Activated naive CD4-positive, alpha-beta T cell treated with anti-CD3 and anti-CD28 coated beads, Interleukin-2, amount 10 ng/mL, durations not matched to agents 7 days and 5 days (primary cell): ENCODE measurements around the gene LPAR1.

Experiments used
- CTCF ChIA-PET: fragments of 350-600 bp; sonication (Branson Sonifier 250); formaldehyde crosslinking; loops from one replicate; lab custom pipeline; 2021; ENCODE audit warnings: antibody characterized with exemption; lab: Charles Lee
- DNase-seq: peaks from one replicate; pipeline ENCODE4 v3.0.0-alpha.2; 2020
- H3K27ac Mint-ChIP-seq: one replicate; pipeline ENCODE4 v1.8.0; 2021; ENCODE audit warnings: mild to moderate bottlenecking, moderate library complexity, mixed read lengths
- H3K27me3 Mint-ChIP-seq: one replicate; pipeline ENCODE4 v1.8.0; 2021; ENCODE audit warnings: mild to moderate bottlenecking, mixed read lengths
- H3K36me3 Mint-ChIP-seq: one replicate; pipeline ENCODE4 v1.8.0; 2021; ENCODE audit warnings: mixed read lengths
- H3K4me1 Mint-ChIP-seq: one replicate; pipeline ENCODE4 v1.8.0; 2021; ENCODE audit warnings: mixed read lengths
- H3K4me3 Mint-ChIP-seq: one replicate; pipeline ENCODE4 v1.8.0; 2021; ENCODE audit warnings: mild to moderate bottlenecking, moderate library complexity, mixed read lengths
- H3K9me3 Mint-ChIP-seq: one replicate; pipeline ENCODE4 v1.8.0; 2021; ENCODE audit warnings: mixed read lengths

Gene LPAR1

GRCh38 chr9:110999379-110999778 is 38.9 kb downstream of the LPAR1 start:
- Mint-ChIP-seq H3K27me3 (no peaks in the 10 kb centered on the region), H3K36me3 (no peaks in the 10 kb centered on the region), H3K27ac (no peak overlapping the region), H3K4me3 (no peak overlapping the region), H3K4me1 (no peaks in the 10 kb centered on the region), H3K9me3 (peaks cover under 1% of the 10 kb centered on the region)
- CTCF ChIA-PET = no interaction called here
- no peak for DNase-seq

DNA sequence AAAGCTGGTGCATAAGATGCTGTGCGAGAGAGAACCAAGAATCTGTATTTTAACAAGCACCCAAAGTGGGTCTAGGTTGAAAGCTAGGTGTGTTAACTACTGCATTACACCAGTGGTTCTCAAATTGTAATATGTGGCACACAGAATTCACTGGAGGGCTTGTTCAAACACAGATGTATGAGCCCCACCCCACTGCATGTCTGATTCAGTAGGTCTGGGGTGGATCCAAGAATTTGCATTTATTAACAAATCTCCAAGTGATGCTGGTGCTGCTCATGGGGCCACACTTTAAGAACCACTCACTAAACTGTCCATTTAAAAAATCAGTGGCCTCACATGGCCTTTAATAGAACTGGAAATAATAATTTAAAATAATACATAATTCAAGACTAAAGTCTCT is 40.4 kb downstream of the LPAR1 start:
- H3K4me1 Mint-ChIP-seq = no peaks in the 10 kb centered on the region
- H3K36me3 Mint-ChIP-seq = no peaks in the 10 kb centered on the region
- no peak for DNase-seq
- CTCF ChIA-PET = no interaction called here
- no peaks in the 10 kb centered on the region for H3K9me3 Mint-ChIP-seq
- no peak overlapping the region for H3K27ac Mint-ChIP-seq
- no peak overlapping the region for H3K4me3 Mint-ChIP-seq
- H3K27me3 Mint-ChIP-seq = no peaks in the 10 kb centered on the region

- CTCF ChIA-PET = no interaction called here
- Mint-ChIP-seq H3K4me3 (no peak overlapping the region), H3K27ac (no peak overlapping the region), H3K9me3 (no peaks in the 10 kb centered on the region), H3K36me3 (no peaks in the 10 kb centered on the region), H3K4me1 (no peaks in the 10 kb centered on the region), H3K27me3 (no peaks in the 10 kb centered on the region)
- no peak for DNase-seq
Measured at GRCh38 chr9:110996436-110997220, 41.6 kb downstream of the LPAR1 start.

- Mint-ChIP-seq H3K36me3 (no peaks in the 10 kb centered on the region), H3K27ac (no peak overlapping the region), H3K27me3 (no peaks in the 10 kb centered on the region), H3K9me3 (no peaks in the 10 kb centered on the region), H3K4me1 (no peaks in the 10 kb centered on the region), H3K4me3 (no peak overlapping the region)
- DNase-seq = no peak
- CTCF ChIA-PET = no interaction called here
Measured at GRCh38 chr9:110995420-110996340, 42.6 kb downstream of the LPAR1 start.

DNA sequence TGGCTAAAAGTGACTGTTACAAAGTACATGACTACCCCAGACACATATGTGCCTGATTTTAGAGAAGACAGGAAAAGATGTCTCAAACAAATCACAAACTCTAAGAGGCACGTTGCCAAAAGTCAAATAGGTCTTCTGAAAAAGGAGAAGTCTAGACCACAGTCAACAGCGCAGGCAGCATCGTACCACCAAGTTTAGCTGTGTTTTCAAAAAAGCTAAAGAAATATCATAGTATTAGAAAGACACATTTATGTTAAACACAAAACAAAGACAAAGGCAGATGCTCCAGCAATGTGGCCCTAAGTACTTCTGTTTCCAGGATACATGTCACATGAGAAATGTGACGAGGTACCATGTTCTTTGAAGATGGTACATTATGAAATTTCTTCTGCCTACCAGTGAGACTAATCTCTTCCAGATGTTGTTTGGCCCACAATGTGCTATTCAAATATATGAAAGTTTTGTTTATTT is 43.5 kb downstream of the LPAR1 start:
- no peak for DNase-seq
- Mint-ChIP-seq H3K27ac (no peak overlapping the region), H3K4me1 (no peaks in the 10 kb centered on the region), H3K36me3 (no peaks in the 10 kb centered on the region), H3K27me3 (no peaks in the 10 kb centered on the region), H3K4me3 (no peak overlapping the region), H3K9me3 (no peaks in the 10 kb centered on the region)
- CTCF ChIA-PET = no interaction called here

GRCh38 chr9:110990481-110990880 is 47.8 kb downstream of the LPAR1 start:
- CTCF ChIA-PET = no interaction called here
- no peaks in the 10 kb centered on the region for H3K36me3 Mint-ChIP-seq
- H3K27me3 Mint-ChIP-seq = no peaks in the 10 kb centered on the region
- no peaks in the 10 kb centered on the region for H3K9me3 Mint-ChIP-seq
- H3K4me1 Mint-ChIP-seq = no peaks in the 10 kb centered on the region
- no peak overlapping the region for H3K4me3 Mint-ChIP-seq
- no peak for DNase-seq
- H3K27ac Mint-ChIP-seq = no peak overlapping the region

- Mint-ChIP-seq H3K27ac (no peak overlapping the region), H3K4me3 (no peak overlapping the region), H3K36me3 (no peaks in the 10 kb centered on the region), H3K27me3 (no peaks in the 10 kb centered on the region), H3K9me3 (no peaks in the 10 kb centered on the region), H3K4me1 (no peaks in the 10 kb centered on the region)
- no peak for DNase-seq
- CTCF ChIA-PET = no interaction called here
Measured at GRCh38 chr9:110986529-110986928, 51.7 kb downstream of the LPAR1 start.

GRCh38 chr9:110984890-110985437 is 53.3 kb downstream of the LPAR1 start:
- Mint-ChIP-seq H3K9me3 (no peaks in the 10 kb centered on the region), H3K27ac (no peak overlapping the region), H3K36me3 (no peaks in the 10 kb centered on the region), H3K27me3 (no peaks in the 10 kb centered on the region), H3K4me1 (no peaks in the 10 kb centered on the region), H3K4me3 (no peak overlapping the region)
- CTCF ChIA-PET = no interaction called here
- DNase-seq = no peak

- Mint-ChIP-seq H3K36me3 (no peaks in the 10 kb centered on the region), H3K4me1 (no peaks in the 10 kb centered on the region), H3K4me3 (no peak overlapping the region), H3K27me3 (no peaks in the 10 kb centered on the region), H3K9me3 (no peaks in the 10 kb centered on the region), H3K27ac (no peak overlapping the region)
- DNase-seq = no peak
- CTCF ChIA-PET = no interaction called here
Measured at GRCh38 chr9:110980261-110980660, 58.0 kb downstream of the LPAR1 start.

DNA sequence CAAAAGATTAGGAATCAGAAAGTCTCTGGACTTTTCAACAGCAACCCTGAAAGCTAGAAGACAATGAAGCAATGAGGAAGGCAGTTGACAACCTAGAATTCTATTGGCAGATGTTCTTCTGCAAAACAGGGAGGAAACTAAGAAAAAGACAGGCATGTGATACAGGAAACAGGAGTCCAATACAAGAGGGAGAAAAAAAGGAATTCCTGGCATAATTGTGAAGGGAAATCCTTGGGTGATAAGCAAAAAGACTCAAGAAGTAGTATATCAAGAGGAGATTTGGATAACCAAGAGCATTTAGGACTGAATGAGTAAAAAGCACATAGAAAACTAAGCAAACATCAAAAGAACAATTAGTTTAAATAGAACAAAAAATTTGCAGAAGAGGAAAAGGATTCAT is 58.6 kb downstream of the LPAR1 start:
- Mint-ChIP-seq H3K36me3 (no peaks in the 10 kb centered on the region), H3K4me1 (no peaks in the 10 kb centered on the region), H3K27ac (no peak overlapping the region), H3K9me3 (peaks cover 2% of the 10 kb centered on the region), H3K4me3 (no peak overlapping the region), H3K27me3 (no peaks in the 10 kb centered on the region)
- no peak for DNase-seq
- CTCF ChIA-PET = no interaction called here

GRCh38 chr9:110978516-110978915 is 59.8 kb downstream of the LPAR1 start:
- Mint-ChIP-seq H3K36me3 (no peaks in the 10 kb centered on the region), H3K4me3 (no peak overlapping the region), H3K27me3 (no peaks in the 10 kb centered on the region), H3K9me3 (peaks cover 2% of the 10 kb centered on the region), H3K27ac (no peak overlapping the region), H3K4me1 (no peaks in the 10 kb centered on the region)
- CTCF ChIA-PET = no interaction called here
- no peak for DNase-seq

- Mint-ChIP-seq H3K9me3 (peaks cover 2% of the 10 kb centered on the region), H3K4me1 (no peaks in the 10 kb centered on the region), H3K27ac (no peak overlapping the region), H3K36me3 (no peaks in the 10 kb centered on the region), H3K4me3 (no peak overlapping the region), H3K27me3 (no peaks in the 10 kb centered on the region)
- DNase-seq = no peak
- CTCF ChIA-PET = no interaction called here
Measured at GRCh38 chr9:110977259-110977709, 61.0 kb downstream of the LPAR1 start.

DNA sequence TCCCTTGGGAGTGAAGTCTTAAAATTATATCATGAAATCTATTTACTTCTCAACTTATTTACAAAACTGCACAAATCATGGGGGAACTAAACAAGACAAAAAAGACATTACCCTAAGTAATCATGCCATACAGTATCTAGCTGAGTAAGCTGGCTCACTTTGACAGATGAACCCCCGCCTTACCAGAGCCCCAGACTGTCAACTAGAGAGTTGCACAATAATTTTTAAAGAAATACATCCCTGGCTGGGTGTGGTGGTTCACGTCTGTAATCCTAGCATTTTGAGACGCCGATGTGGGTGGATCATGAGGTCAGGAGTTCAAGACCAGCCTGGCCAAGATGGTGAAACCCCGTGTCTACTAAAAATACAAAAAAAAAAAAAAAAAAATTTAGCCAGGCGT is 62.3 kb downstream of the LPAR1 start:
- Mint-ChIP-seq H3K9me3 (peaks cover 4% of the 10 kb centered on the region), H3K4me1 (no peaks in the 10 kb centered on the region), H3K27me3 (no peaks in the 10 kb centered on the region), H3K4me3 (no peak overlapping the region), H3K36me3 (no peaks in the 10 kb centered on the region), H3K27ac (no peak overlapping the region)
- DNase-seq = no peak
- CTCF ChIA-PET = no interaction called here

DNA sequence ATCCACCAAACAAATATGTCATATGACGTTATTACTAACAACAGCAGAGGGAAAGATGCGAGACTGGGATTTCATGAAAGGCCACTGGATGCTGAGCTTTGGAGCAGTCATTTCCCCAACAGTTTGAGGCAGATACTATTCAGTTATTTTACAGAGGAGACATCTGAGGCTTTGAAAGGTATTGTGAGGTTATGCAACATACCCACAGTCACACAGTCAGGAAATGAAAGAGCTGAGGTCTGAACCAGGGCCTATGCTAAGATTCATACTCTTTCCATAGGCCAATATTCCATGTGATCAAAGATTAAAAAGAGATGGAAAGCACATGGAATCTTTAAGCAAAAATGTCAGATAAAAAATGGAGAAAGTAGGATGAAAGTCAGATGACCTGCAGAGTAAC is 63.0 kb downstream of the LPAR1 start:
- Mint-ChIP-seq H3K4me3 (no peak overlapping the region), H3K27me3 (no peaks in the 10 kb centered on the region), H3K9me3 (peaks cover 4% of the 10 kb centered on the region), H3K36me3 (no peaks in the 10 kb centered on the region), H3K27ac (no peak overlapping the region), H3K4me1 (no peaks in the 10 kb centered on the region)
- CTCF ChIA-PET = no interaction called here
- DNase-seq = no peak
